Nephron (organoid): ENCODE data around the gene CR1L.
A peak's percentile ranks its signal among the peaks of the same experiment; 100 is the strongest.

Experiments
- H3K27ac Mint-ChIP-seq, 3 experiments: 2 replicates each; pipeline ENCODE4 v1.8.0; 2020; ENCODE audit warnings: mixed read lengths in 3 of 3, mild to moderate bottlenecking in 2 of 3, moderate library complexity in 1 of 3
- H3K27me3 Mint-ChIP-seq: 2 replicates; pipeline ENCODE4 v1.8.0; 2021; ENCODE audit warnings: low read depth, mild to moderate bottlenecking, moderate library complexity, mixed read lengths
- H3K36me3 Mint-ChIP-seq: 2 replicates; pipeline ENCODE4 v1.8.0; 2020; ENCODE audit warnings: low read depth, mixed read lengths
- H3K4me1 Mint-ChIP-seq: 2 replicates; pipeline ENCODE4 v1.8.0; 2020; ENCODE audit warnings: mixed read lengths
- H3K4me3 Mint-ChIP-seq, 3 experiments: 2 replicates each; pipeline ENCODE4 v1.8.0; 2020; ENCODE audit warnings: mild to moderate bottlenecking in 3 of 3, mixed read lengths in 3 of 3, moderate library complexity in 2 of 3
- H3K9me3 Mint-ChIP-seq: 2 replicates; pipeline ENCODE4 v1.8.0; 2020; ENCODE audit warnings: mixed read lengths
- CTCF ChIP-seq, 3 experiments: fragments of 200-600 bp; sonication (generic); IDR thresholded peaks; one replicate each; pipeline ENCODE4 v1.5.0; 2021; ENCODE audit warnings: antibody characterized with exemption in 3 of 3; ENCODE audit not compliant: unreplicated experiment in 3 of 3

CR1L gene

GRCh38 chr1:207649210-207649753 lies 4.3 kb downstream of the CR1L start:
- H3K27ac Mint-ChIP-seq: peak overlapping the region in 1 of 3 experiments; percentile 76
- peaks cover 5% of the 10 kb centered on the region for H3K4me1 Mint-ChIP-seq
- H3K36me3 Mint-ChIP-seq: no peaks in the 10 kb centered on the region
- no peak for TF ChIP-seq CTCF (IDR thresholded peaks at IDR 0.05; ENCODE audit: unreplicated experiment in 3 of 3)
- no peak overlapping the region for H3K4me3 Mint-ChIP-seq
- no peaks in the 10 kb centered on the region for H3K27me3 Mint-ChIP-seq
- H3K9me3 Mint-ChIP-seq: no peaks in the 10 kb centered on the region

GRCh38 chr1:207649865-207650580 lies 5.1 kb downstream of the CR1L start:
- no peaks in the 10 kb centered on the region for H3K36me3 Mint-ChIP-seq
- TF ChIP-seq CTCF (IDR thresholded peaks at IDR 0.05; ENCODE audit: unreplicated experiment in 3 of 3): no peak
- H3K27me3 Mint-ChIP-seq: no peaks in the 10 kb centered on the region
- no peak overlapping the region for H3K27ac Mint-ChIP-seq
- H3K4me3 Mint-ChIP-seq: no peak overlapping the region
- H3K9me3 Mint-ChIP-seq: no peaks in the 10 kb centered on the region
- H3K4me1 Mint-ChIP-seq: peaks cover 5% of the 10 kb centered on the region

GRCh38 chr1:207651583-207651982 lies 6.7 kb downstream of the CR1L start:
- Mint-ChIP-seq H3K9me3 (no peaks in the 10 kb centered on the region), H3K36me3 (no peaks in the 10 kb centered on the region), H3K4me1 (peaks cover 5% of the 10 kb centered on the region), H3K27ac (no peak overlapping the region), H3K4me3 (no peak overlapping the region), H3K27me3 (no peaks in the 10 kb centered on the region)
- no peak for TF ChIP-seq CTCF (IDR thresholded peaks at IDR 0.05; ENCODE audit: unreplicated experiment in 3 of 3)

- H3K4me3 Mint-ChIP-seq: no peak overlapping the region
- no peaks in the 10 kb centered on the region for H3K4me1 Mint-ChIP-seq
- peak in 1 of 3 experiments; percentile 37 for TF ChIP-seq CTCF (IDR thresholded peaks at IDR 0.05; ENCODE audit: unreplicated experiment in 3 of 3)
- no peaks in the 10 kb centered on the region for H3K9me3 Mint-ChIP-seq
- peaks cover 6% of the 10 kb centered on the region for H3K27me3 Mint-ChIP-seq
- H3K27ac Mint-ChIP-seq: no peak overlapping the region
- no peaks in the 10 kb centered on the region for H3K36me3 Mint-ChIP-seq
These were observed 9.4 kb downstream of the CR1L start for GRCh38 chr1:207654320-207654719.

- H3K27ac Mint-ChIP-seq: no peak overlapping the region
- H3K36me3 Mint-ChIP-seq: no peaks in the 10 kb centered on the region
- peaks cover 6% of the 10 kb centered on the region for H3K27me3 Mint-ChIP-seq
- H3K9me3 Mint-ChIP-seq: peaks cover 5% of the 10 kb centered on the region
- H3K4me1 Mint-ChIP-seq: no peaks in the 10 kb centered on the region
- no peak for TF ChIP-seq CTCF (IDR thresholded peaks at IDR 0.05; ENCODE audit: unreplicated experiment in 3 of 3)
- H3K4me3 Mint-ChIP-seq: no peak overlapping the region
These were observed 13.5 kb downstream of the CR1L start for GRCh38 chr1:207658408-207658807.
